ENCODE measurements around the gene RRP1B. TPM values are rescaled to one million over a fixed set of nuclear protein-coding genes. Genes with fewer than 3 reads are reported as not detected.

RRP1B gene
- total and polyA plus RNA-seq, 9 of the 15 experiments (the other 6 are each of a cell fraction or from before 2014, with no cell fraction given) = 6.8 to 66.6 (median 41.9) TPM

DNA sequence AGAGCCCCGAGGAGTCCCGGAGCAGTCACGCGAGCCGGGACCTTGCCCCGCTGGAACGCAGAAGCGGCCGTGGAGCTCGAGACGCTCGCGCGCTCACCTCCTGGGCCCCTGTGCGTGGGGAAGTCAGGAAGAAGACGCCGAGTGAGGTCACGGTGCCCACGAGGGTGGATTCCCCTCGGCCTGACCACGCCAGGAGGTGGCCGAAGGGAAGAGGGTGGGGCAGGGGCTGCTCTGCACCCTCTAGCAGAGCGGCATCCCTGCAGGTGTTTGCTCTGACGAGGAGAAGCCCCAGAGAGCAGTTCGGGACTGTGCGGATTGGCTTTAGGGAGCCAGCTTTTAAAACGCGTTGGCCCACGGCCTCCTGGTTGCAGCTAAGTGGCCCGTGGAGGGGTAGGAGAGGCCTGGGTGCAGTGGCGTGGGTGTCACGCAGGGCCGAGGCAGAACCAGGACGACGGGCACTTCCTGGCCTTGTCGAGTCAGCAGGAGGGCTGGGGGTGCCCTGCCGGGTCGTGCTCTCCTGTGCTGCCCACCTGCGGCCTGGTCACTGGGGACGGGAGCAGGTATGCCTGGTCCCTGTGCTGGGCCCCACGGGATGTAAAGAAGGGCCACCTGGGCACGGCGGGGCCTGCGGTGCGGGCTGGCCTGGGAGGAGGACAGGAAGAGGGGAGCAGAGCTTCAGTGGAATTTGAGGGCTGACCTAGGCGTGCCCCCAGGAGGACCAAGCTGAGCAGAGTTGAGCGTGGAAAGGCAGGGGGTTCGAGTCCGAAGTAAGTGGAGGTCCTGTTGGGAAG lies 60.6 kb downstream of the RRP1B start (continued):
- TF ChIP-seq SMAD4 (CRISPR knock-in tag; conservative IDR thresholded peaks at IDR 0.05) (no peak; the same call in 1 of the 2 replicates), RBM17 (IDR thresholded peaks at IDR 0.05; ENCODE audit: borderline replicate concordance, low read depth, low read length) (no peak), RFX5 (IDR thresholded peaks at IDR 0.05; ENCODE audit: low read depth, low read length) (no peak), PCBP1 (IDR thresholded peaks at IDR 0.05; ENCODE audit: low read depth, low read length, poor library complexity, severe bottlenecking) (peak; percentile 13), KDM5B (IDR thresholded peaks at IDR 0.05; ENCODE audit: insufficient replicate concordance, low read depth, low read length) (no peak), NR3C1 (CRISPR knock-in tag; IDR thresholded peaks at IDR 0.05) (no peak), RBBP5 (IDR thresholded peaks at IDR 0.05; ENCODE audit: borderline replicate concordance, insufficient read depth, low read length, poor library complexity, severe bottlenecking) (peak; percentile 43), IRF2 (CRISPR knock-in tag; IDR thresholded peaks at IDR 0.05) (no peak), PRPF4 (IDR thresholded peaks at IDR 0.05; ENCODE audit: insufficient read depth, low read depth, low read length, poor library complexity, severe bottlenecking) (peak; percentile 36), KAT7 (CRISPR knock-in tag; IDR thresholded peaks at IDR 0.05; ENCODE audit: borderline replicate concordance) (0 out of 2 replicates have a peak, but pooled peaks have one; percentile 25)
- TF ChIP-seq, protein P1, sequence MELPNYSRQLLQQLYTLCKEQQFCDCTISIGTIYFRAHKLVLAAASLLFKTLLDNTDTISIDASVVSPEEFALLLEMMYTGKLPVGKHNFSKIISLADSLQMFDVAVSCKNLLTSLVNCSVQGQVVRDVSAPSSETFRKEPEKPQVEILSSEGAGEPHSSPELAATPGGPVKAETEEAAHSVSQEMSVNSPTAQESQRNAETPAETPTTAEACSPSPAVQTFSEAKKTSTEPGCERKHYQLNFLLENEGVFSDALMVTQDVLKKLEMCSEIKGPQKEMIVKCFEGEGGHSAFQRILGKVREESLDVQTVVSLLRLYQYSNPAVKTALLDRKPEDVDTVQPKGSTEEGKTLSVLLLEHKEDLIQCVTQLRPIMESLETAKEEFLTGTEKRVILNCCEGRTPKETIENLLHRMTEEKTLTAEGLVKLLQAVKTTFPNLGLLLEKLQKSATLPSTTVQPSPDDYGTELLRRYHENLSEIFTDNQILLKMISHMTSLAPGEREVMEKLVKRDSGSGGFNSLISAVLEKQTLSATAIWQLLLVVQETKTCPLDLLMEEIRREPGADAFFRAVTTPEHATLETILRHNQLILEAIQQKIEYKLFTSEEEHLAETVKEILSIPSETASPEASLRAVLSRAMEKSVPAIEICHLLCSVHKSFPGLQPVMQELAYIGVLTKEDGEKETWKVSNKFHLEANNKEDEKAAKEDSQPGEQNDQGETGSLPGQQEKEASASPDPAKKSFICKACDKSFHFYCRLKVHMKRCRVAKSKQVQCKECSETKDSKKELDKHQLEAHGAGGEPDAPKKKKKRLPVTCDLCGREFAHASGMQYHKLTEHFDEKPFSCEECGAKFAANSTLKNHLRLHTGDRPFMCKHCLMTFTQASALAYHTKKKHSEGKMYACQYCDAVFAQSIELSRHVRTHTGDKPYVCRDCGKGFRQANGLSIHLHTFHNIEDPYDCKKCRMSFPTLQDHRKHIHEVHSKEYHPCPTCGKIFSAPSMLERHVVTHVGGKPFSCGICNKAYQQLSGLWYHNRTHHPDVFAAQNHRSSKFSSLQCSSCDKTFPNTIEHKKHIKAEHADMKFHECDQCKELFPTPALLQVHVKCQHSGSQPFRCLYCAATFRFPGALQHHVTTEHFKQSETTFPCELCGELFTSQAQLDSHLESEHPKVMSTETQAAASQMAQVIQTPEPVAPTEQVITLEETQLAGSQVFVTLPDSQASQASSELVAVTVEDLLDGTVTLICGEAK (IDR thresholded peaks at IDR 0.05) = peak; percentile 60
- TF ChIP-seq, protein P1 (CRISPR knock-in tag; IDR thresholded peaks at IDR 0.05) = no peak
- TF ChIP-seq, protein P2, sequence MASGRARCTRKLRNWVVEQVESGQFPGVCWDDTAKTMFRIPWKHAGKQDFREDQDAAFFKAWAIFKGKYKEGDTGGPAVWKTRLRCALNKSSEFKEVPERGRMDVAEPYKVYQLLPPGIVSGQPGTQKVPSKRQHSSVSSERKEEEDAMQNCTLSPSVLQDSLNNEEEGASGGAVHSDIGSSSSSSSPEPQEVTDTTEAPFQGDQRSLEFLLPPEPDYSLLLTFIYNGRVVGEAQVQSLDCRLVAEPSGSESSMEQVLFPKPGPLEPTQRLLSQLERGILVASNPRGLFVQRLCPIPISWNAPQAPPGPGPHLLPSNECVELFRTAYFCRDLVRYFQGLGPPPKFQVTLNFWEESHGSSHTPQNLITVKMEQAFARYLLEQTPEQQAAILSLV (tag; IDR thresholded peaks at IDR 0.05) = no peak

Data from K562 (cell line).